ENCODE data around the gene RECK.
"Not testable (repeated sequence)": the region's sequence is repeated elsewhere in the genome, so short reads cannot be mapped to it uniquely, and the experiment has no call there.

RECK gene

DNA sequence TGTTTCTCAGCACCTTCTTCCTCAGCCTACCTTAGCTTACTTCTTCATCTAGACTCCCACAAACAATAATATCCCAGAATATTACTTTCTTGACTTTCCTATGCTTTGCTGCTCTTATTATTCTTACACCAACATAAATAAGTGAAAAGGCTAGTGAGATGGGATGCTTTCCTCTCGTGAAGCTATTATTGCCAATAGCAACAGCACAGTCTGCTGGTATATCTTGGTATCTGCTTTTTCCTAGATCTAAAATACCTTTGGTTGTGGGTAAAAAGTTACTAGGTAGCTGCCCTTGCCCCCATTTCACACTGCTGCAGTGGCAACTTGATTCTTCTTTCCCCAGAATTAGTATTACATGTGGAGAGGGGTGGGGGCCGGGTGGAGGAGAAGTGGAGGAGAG is 73.7 kb downstream of the RECK start:
- DNase-seq = no peak

DNA sequence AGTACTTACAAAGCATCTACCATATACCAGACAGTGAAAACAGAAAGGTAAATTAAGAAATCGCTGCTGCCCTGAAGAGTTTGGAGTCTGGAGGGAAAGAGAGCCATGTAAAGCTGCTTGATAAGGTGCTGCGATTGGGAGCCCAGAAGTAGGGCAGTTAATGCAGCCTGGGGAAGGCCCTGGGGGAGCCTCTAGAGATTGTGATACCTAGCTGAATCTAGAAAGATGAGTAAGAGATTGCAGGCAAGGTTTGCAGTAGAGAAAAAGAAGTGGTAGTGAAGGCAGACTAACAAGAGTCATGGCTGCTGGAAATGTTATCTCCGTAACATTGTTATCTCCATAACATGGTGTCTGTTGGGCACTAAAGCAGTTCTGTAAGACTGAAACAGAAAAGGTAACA is 75.8 kb downstream of the RECK start:
- DNase-seq = no peak

DNA sequence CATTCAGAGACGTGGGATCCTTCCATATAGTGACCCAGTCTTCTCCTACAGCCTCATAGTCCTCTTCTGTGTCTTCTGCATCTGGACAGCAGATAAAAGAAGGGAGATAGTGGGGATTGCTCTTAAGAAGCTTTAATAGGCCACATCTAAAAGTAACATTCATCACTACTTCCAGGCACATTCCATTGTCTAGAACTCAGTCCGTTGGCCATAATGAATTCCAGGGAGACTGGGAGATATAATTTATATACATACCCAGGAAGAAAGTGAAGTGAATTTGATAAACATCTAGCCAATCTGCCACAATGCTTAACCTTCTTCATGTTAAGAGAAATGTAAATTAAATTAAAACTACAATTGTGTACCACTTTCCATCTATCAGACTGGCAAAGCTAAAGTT is 77.3 kb downstream of the RECK start:
- DNase-seq = no peak

DNA sequence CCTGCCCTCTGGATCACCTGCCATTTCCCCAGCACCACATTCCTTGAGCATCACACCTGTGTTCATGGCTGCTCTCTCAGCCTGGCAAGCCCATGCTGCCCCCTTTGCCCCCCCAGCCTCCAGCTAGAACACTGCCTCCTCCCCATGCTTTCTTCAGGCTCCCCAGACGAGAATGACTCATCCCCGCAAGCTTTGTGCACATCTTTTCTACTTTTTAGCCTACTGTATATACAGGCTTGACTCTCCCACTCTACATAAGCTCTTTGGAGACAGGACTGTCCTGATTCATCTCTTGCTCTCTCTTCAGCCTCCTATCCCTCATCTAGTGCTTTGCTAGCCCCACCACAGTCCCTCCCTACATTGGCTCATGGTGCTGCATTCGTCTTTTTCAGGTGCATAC is 79.9 kb downstream of the RECK start:
- DNase-seq = no peak

DNA sequence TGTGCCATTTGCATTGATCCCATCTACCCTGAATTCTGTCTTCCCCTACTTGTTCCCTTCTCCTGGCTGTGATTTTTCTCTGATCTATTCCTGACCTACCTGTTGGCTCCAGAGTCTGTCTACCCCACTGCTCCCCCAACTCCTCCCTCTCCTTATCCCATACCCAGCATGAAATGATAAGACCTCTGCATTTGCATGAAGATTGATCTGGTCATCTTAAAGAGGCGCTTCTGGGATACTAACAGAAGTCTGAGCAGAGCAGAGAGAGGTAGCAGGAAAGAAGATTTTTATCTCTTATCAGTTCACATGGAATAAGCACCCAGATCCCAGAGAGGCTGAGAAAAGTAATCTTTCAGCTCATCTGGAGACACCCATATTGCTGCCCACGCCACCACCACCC is 81.5 kb downstream of the RECK start:
- no peak for DNase-seq

DNA sequence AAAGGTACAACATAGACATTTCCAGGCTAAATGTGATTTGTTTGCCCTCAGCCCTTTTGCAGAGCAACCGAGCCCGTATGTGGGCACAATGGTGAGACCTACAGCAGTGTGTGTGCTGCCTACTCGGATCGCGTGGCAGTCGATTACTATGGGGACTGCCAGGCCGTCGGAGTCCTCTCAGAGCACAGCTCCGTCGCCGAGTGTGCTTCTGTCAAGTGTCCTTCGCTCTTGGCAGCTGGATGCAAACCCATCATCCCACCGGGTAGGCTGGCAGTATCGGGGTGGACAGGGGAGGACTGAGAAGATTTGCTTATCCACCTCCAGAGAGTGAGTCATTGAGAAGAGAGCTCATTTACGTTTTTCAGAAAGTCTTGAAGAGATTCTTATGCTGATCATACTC is 82.0 kb downstream of the RECK start:
- DNase-seq = no peak

DNA sequence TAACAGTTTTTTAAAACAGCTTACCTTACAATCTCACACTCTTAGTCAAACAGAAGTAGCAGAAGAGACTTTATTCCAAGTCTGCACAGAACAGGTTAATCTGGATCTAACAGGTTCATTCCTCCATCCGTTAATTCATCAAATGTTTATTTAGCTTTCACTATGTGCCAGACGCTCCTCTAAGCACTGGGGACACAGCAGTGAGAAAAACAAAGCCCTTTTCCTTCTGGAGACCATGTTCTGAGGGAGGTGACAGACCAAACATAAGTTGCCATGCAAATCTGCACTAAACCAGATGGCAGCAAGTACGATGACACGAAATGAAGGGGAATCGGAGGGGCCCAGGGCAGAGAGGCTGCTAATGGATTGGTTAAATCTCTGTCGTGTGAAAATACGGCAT is 82.8 kb downstream of the RECK start:
- no peak for DNase-seq

DNA sequence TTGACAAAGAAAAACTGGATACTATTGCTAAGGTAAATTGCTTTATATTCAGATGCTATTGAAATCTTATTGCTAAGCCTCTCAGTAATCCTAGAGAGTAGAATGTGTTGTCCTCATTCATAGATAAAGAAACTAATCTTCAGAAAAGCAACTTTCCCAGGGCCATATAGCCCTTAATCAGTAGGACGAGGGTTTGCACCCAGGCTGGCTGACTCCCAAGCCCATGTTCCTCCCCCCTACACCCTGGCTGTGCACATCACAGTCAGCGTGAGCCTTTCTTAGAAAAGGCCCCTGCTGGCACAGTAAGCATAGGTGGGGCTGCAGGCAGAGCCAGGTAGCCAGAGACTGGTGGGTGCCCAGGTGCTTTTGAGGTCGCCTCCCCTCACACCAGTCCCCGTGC is 84.0 kb downstream of the RECK start:
- DNase-seq = no peak

DNA sequence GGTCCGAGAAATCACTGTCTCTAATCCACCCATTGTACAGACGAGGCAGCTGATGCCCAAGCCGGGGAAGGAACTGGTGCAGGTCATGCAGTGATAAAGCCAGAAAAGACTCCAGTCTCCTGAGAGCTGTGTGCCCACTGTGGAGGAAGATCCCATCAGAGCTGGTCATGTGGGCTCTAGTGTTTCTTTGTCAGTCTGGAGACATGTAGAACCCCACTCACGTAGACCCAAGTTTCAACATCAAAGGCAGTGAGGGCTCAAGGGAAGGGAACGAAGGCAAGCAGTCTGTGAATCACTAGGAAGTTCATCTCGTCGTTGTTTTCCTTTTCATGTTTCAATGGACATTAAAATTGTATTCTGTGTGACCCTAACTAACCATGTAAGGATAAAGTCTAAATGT is 85.3 kb downstream of the RECK start:
- DNase-seq = no peak

DNA sequence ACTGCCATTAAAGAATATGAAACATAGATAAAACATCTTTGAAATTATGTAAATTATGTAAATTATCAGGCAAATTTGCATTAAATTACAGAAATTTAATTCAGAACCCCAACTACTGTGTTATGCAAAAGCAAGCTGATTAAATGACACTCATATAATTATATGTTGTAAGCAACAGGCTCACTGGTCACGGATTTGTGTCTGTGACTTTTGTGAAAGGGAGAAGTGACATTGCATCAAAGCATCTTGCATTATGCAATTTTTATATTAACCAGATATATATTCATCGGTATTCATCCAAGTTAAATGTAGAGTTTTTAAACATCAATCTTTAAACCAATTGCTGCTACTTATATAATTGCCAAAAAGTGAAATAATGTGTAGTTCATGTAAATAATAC is 86.8 kb downstream of the RECK start:
- no peak for DNase-seq

DNA sequence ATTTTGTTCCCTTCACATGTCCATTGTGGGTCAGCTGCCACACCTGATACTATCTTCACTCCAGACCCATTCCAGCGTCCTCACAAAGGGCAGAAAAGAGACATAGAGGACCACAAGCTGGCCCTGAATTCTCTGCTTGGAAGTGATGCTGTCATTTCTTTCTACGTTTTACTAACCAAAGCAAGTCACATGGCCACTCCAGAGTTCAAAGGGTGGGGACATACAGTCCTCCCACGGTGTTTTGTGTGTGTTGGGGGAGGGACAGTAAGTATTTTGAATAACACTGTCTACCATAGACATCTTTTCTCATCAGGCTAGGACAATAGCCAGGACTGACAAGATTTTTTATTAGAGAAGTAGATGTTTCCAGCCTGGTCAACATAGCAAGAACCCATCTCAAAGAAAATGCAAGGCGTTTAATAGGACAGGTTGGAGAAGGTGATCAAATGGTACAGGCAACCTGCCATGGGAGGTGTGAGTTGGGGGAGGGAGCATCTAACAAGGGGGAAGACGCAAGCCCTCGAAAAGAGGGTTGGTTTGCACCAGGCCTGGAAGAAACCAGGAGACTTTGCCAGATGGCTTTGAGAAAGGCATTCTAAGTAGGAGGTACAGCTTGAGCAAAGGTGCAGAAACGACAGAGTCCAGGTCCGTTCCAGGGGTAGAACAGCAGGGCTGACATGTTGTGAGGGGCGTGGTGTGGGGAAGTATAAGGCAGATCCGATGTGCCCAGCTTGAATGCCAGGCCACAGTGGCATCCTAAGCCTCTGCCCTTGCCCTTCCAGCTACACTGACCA is 88.5 kb downstream of the RECK start:
- no peak for DNase-seq

DNA sequence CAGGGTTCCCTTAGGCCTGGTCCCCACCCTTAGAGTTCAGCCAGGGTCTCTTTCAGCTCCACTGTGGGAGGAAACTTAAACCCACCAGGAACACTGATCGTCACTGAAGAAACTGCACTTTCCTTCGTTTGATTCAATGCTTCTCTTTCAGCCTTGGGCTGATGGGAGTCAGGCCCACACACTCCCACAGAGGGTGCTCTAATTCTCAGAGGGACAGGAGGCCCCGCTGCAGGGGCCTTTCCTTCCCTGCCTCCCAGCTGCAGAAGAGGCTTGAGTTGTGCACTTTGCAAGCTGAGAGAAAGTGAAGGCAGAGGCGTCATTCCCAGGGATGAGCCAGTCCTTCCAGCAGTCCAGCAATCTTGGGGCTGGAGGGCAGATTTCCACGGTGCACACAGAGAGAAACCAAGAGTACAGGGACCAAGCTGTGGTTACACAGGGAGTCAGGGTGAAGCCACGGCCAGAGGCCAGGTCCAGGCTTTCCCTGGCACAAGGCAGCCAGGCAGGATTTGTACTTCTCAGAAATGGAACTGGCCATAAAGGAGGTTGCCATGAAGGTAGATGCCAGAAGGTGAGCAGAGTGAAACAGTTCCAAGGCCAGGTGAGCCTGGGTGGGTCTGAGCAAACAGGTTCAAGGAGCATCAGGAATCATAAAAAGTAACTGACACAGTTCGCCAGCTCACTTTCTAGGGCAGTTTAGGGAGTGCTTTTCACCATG is 89.5 kb downstream of the RECK start:
- DNase-seq = no peak

DNA sequence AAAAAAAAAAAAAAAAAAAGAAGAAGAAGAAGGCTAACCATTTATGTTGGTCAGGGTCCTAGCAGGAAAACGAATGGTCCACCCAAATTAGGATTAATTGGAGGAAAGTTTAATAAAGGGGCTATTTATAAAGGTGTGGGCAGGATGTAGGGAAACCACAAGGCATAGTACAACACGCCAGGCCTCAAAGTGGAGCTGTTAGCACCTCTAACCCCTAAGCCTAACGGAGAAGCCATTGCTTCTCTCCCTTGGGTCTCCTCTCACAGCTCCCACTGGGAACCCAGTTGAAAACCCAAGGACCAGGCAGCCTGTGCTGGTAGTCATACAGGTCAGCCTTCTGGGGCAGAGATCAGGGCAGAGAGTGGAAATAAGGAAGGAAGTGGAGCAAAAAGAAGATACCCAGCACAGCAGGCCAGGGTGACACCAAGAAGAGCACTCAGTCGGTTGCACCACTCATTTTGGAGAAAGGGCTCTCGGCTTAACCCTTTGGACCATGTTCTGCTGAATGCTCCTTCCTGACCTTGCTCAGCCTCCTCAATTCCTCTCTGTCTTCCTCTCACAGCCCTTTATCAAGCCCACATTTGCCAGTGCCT is 91.0 kb downstream of the RECK start:
- no peak for DNase-seq

DNA sequence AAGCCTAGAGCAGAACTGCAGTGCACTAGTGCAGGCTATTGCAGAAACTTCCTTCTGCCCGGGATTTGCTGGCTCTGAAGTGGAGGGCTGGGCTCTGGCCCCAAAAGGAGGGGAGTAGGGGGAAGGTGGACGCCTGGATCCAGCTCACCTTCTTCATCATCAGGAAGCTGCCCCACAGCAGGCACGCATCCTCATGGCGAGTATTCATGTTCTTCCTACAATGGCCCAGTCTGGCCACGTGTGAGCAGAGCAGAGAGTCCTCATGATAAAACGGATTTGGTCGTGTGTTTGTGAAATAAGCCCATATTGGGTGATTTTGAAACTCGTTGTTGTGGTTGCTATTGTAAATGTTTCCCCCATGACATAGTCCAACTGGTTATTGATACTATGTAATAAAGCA is 91.6 kb downstream of the RECK start:
- no peak for DNase-seq

DNA sequence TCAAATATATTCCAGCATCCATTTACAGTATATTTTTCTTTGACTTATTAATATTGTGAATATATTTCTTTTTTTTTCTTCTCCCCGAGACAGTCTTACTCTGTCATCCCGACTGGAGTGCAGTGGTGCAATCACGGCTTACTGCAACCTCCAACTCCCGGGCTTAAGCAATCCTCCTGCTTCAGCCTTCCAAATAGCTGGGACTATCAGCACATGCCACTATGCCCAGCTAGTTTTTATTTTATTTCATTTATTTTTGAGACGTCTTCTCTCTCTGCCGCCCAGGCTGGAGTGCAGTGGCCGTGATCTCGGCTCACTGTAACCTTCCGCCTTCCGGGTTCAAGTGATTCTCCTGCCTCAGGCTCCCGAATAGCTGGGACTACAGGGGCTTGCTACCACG is 92.4 kb downstream of the RECK start:
- no peak for DNase-seq

DNA sequence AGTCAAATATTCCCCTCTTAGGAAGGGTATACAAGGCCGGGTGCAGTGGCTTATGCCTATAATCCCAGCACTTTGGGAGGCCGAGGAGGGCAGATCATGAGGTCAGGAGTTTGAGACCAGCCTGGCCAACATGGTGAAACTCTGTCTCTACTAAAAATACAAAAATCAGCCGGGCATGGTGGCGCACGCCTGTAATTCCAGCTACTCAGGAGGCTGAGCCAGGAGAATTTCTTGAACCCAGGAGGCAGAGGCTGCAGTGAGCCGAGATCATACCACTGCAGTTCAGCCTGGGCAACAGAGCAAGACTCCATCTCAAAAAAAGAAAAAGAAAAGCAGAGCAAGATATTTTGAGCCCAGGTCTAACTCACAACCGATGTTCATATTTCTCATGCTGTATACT is 95.0 kb downstream of the RECK start:
- not testable (repeated sequence) for DNase-seq

DNA sequence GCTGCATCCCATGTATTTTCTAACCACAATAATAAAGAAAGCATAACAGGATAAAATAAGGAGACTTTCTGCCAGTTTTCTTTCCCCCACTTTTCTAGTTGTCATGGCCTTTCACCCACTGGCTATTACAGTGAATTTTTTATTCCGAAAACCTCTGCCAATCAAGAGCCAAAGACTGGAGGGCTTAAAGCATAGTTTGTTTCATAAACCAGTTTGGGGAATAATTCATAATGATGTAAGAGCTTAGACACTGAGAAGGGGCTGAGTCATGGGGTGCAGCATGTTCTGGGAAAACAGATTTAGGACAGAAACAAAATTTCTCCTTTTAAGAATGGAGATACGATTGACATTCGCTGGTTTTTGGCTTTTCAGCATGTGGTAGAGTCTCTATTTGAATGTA is 95.4 kb downstream of the RECK start:
- no peak for DNase-seq

DNA sequence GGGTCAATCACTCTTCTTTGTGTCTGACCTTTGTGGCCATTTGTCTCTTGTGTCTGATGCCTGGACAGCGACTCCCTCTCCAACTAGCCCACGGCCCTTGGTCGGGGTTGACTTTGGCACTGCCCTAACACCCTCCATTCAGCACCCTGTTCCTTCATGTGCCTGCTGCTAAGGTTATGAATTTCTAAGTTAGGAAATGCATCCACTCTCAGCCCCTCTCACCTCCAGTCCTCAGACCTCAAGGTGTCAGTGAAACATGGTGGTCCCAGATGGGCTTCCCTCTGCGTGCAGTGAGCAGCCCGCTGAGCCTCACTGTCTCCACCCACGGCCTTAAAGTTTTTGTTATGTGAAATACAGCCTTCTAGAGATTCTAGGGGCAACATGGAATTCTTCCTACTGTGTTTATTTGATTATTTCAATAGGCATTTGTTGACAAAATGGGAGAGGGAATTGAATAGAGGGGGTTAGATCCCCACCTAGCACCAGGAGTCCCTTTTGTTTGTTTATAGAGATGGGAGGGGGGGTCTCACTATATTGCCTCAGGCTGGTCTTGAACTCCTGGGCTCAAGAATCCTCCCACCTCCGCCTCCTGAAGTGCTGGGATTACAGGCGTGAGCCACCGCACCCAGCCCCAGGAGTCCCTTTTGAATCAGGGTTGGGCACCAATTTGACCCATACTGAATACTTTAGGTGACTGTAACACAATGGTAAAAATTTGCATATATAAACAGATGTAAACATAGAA is 98.2 kb downstream of the RECK start:
- no peak for DNase-seq

DNA sequence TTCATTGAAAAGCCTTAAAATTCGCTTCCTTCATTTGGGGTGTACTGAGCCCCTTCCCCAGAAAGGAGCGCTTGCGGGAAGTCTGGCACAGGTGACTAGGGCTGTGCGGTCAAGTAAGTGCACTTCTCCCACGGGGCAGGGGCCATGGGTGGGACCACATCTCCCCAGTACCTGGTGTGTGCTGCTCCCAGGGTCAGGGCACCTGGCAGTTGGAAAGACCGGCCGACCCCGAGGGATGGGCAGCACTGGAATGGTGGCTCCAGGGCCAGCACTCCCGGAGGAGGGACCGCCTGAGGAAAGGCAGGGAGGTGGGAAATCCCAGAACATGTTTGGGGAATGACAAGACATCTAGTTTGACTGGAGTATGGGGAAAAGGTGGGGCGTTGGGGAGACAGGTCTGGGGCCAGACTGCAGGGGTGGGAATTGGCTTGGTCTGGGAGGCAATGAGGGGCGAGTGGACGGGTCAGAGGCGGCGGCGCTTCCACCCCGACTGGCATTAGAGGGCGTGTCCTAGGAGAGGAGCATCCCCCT is 99.1 kb downstream of the RECK start:
- DNase-seq = no peak

DNA sequence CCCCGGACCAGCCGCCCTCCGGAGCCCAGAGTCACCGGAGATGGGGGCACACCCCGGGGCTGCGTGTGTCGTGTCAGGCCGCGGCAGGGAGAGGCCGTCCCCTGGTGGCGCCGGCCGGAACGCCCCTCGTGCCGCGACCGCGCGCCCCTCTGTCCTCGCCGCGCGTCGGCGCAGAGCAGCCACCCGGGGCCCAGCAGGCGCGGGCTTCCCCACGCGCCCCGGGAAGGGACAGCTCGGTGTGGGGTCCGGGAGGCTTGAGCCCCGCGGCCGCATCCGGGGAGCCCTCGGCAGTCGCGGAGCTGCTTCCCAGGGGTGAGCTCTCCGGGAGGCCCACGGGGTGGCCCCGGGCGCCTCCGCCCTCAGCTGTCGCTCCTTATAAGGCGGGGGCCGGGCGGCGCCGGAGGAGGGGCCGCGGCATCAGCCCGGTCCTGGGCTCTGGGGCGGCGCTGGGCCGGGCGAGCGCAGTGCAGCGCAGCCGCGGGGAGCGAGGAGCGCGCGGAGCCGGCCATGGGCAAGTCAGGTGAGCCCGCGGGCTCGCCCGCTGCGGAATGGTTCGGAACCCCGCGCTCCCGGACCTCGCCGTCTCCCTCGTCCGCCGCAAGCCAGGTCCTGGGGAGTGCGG is 99.7 kb downstream of the RECK start, which contains the start of gene GLIPR2:
Gene GLIPR2 (plus strand): TSS at position 462 of the 622 bp plus-strand sequence. CDS start 46 bp downstream, at position 508.
- DNase-seq = peak; percentile 87

DNA sequence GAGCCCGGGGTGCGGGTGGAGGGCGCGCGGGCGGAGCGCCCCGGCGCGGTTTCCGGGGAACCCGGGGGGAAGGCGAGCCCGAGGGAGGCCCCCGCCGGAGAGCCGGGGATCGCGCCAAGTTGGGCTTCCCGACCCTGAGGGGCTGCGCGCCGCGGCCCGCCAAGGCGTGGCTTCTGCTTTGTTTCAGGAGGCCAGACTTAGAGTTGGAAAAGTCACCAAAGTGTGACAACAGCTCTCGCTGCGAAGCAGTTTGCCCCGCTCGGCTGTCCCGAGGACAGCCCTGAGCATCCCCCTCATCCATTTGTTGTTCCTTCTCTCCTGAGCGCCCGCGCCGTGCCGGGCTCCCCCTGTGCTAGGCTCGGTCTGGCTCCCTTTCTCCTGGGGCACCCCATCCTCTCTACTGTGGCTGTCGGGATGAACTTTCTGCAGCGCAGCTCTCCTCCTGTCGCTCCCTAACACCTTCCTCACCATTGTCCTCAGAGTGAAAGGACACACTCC is 100.2 kb downstream of the RECK start:
- DNase-seq = peak; percentile 84
